Caco-2 (cell line): ENCODE results near the gene TPO. TPM values are rescaled to one million over a fixed set of nuclear protein-coding genes. Genes with fewer than 3 reads are reported as not detected.

Experiments
- BruUV-seq: library from RNA; stranded (reverse); fragments of 400-500 nt; replicated peaks from 2 replicates; lab custom pipeline; 2021; lab: Mats Ljungman, UMichigan
- CTCF ChIA-PET: fragments of 300-600 bp; sonication (Branson Sonifier 250); formaldehyde crosslinking; loops from one replicate; lab custom pipeline; 2022; ENCODE audit warnings: antibody characterized with exemption; lab: Charles Lee
- POLR2A ChIA-PET: fragments of 300-600 bp; sonication (Branson Sonifier 250); formaldehyde crosslinking; loops from one replicate; lab custom pipeline; 2022; ENCODE audit warnings: antibody characterized with exemption; lab: Charles Lee
- DNase-seq, 2 experiments: peaks; one replicate each; pipeline versions ENCODE4 v3.0.0 to v3.0.0-alpha.2; 2020 to 2022
- H3K27me3 ChIP-seq: replicated peaks from 2 replicates; pipeline ENCODE4 v1.6.0; 2011; ENCODE audit warnings: low read length; ENCODE audit not compliant: control insufficient read depth, insufficient read depth
- H3K36me3 ChIP-seq: 2 replicates; pipeline ENCODE4 v1.5.1; 2011; ENCODE audit warnings: low read length; ENCODE audit not compliant: control insufficient read depth, insufficient read depth
- H3K4me1 ChIP-seq: fragments of 250-450 bp; sonication (Bioruptor Pico); 2 replicates; pipeline ENCODE4 v1.5.1; 2020; ENCODE audit warnings: mild to moderate bottlenecking
- H3K4me3 ChIP-seq: 2 replicates; pipeline ENCODE4 v1.5.1; 2011; ENCODE audit warnings: low read depth, mild to moderate bottlenecking, control low read depth, low read length
- H3K9me3 ChIP-seq: fragments of 250-450 bp; sonication (Bioruptor Pico); 2 replicates; pipeline ENCODE4 v1.5.1; 2020; ENCODE audit warnings: mild to moderate bottlenecking, moderate library complexity
- H3K27ac Mint-ChIP-seq: one replicate; pipeline ENCODE4 v1.8.0; 2022; ENCODE audit warnings: mixed read lengths; ENCODE audit not compliant: unreplicated experiment
- H3K27me3 Mint-ChIP-seq: one replicate; pipeline ENCODE4 v1.8.0; 2022; ENCODE audit warnings: mixed read lengths; ENCODE audit not compliant: insufficient read depth, unreplicated experiment
- H3K36me3 Mint-ChIP-seq: one replicate; pipeline ENCODE4 v1.8.0; 2022; ENCODE audit warnings: mild to moderate bottlenecking, mixed read lengths; ENCODE audit not compliant: insufficient read depth, unreplicated experiment
- H3K4me1 Mint-ChIP-seq: one replicate; pipeline ENCODE4 v1.8.0; 2022; ENCODE audit warnings: low read depth, mixed read lengths; ENCODE audit not compliant: unreplicated experiment
- H3K4me3 Mint-ChIP-seq: one replicate; pipeline ENCODE4 v1.8.0; 2022; ENCODE audit warnings: mild to moderate bottlenecking, moderate library complexity, mixed read lengths; ENCODE audit not compliant: unreplicated experiment
- H3K9me3 Mint-ChIP-seq: one replicate; pipeline ENCODE4 v1.8.0; 2022; ENCODE audit warnings: mixed read lengths; ENCODE audit not compliant: unreplicated experiment
- CTCF ChIP-seq, 2 experiments: fragments of 200-600 bp in 1 of 2; IDR thresholded peaks; 1 replicate in 1 of 2; 2 replicates in 1 of 2; pipeline versions ENCODE4 v1.5.1 to v1.8.0; 2011 to 2022; ENCODE audit warnings: antibody characterized with exemption in 1 of 2, control low read depth in 1 of 2, inconsistent platforms in 1 of 2, low read depth in 1 of 2, low read length in 1 of 2, mild to moderate bottlenecking in 1 of 2, moderate library complexity in 1 of 2; ENCODE audit not compliant: insufficient read depth in 1 of 2, severe bottlenecking in 1 of 2, unreplicated experiment in 1 of 2
- intact Hi-C: fragments of 100-400 bp; cut with micrococcal nuclease; formaldehyde crosslinking; loops from one replicate; pipeline ENCODE4 v1.10.0; 2022; ENCODE audit not compliant: unreplicated experiment
- total RNA-seq: library from RNA; stranded (reverse); gene quantifications from 2 replicates; pipeline ENCODE4 v1.2.3, GENCODE V29; 2022

Gene TPO
- total RNA-seq, 1 experiment from 2014 or later: not detected

DNA sequence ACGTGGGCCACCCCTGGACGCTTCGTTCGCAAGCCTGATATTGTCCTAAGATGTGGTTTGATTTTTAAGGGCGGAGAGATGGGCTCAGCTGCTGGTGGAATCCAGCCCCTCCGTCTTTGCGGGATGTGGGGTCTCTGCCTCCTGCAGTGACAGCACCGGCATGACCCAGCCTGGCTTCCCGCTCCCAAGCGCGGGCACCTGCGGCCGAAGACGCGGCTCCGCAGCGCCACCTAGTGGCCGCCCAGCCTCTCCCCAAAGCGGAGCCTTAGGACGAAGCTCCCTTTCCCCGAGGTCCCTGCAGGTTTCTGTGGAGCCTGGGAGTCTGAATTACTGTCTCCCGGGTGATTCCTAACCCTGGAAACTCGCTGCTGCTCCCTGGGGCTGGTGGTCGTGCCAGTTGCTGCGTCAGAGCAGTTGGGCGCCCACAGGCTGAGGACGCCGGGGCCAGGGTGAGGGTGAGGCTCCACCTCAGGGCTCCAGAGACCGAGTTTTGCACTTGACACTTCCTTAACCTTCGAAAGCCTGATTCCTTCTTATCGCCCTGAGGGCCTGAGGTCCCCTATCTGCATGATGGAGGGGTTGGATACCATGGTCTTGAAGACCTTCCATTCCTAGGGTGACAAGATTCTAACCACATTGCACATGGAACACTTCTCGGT, 137.5 kb downstream of the TPO start:
- ChIA-PET CTCF (interaction anchor here (0.6 to 1.7 kb wide), 3 partner anchors 11 to 219 kb away, joined by 3 to 5 read pairs (median 4); no protein-coding TSS in a partner anchor), POLR2A (interaction anchor here (0.6 kb wide), 1 partner anchor 127 kb away, joined by 5 read pairs; no protein-coding TSS in a partner anchor)
- Mint-ChIP-seq H3K36me3 (no peaks in the 10 kb centered on the region), H3K4me1 (peaks cover 20% of the 10 kb centered on the region), H3K4me3 (no peak overlapping the region), H3K27ac (no peak overlapping the region), H3K27me3 (no peaks in the 10 kb centered on the region), H3K9me3 (no peaks in the 10 kb centered on the region)
- peak; percentile 77 to 89 for TF ChIP-seq CTCF (IDR thresholded peaks at IDR 0.05; ENCODE audit: insufficient read depth in 1 of 2, low read depth in 1 of 2, low read length in 1 of 2, severe bottlenecking in 1 of 2, unreplicated experiment in 1 of 2)
- Histone ChIP-seq H3K9me3 (no peaks in the 10 kb centered on the region), H3K27me3 (no peaks in the 10 kb centered on the region), H3K4me3 (no peak overlapping the region), H3K36me3 (no peaks in the 10 kb centered on the region), H3K4me1 (peaks cover 42% of the 10 kb centered on the region)
- intact Hi-C loops: no loop called here
- peak in 1 of 2 experiments; percentile 66 for DNase-seq
- no TSS peak for BruUV-seq

DNA sequence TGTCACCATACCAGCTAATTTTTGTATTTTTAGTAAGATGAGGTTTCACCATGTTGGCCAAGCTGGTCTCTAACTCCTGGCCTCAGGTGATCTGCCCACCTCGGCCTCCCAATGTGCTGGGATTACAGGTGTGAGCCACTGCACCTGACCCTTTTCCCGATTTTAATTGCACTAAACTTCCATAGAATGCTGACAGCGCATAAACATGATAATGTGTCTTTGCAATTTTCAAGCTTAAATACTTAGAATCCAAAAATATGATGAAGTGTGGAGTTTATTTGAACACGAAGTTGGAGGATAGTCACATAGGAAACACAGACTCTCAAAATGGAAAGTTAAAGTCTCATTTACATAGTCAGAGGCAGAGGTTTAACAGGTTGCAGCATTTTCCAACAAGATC, 138.6 kb downstream of the TPO start:
- TF ChIP-seq CTCF (IDR thresholded peaks at IDR 0.05; ENCODE audit: insufficient read depth in 1 of 2, low read depth in 1 of 2, low read length in 1 of 2, severe bottlenecking in 1 of 2, unreplicated experiment in 1 of 2): no peak
- Mint-ChIP-seq H3K4me1 (peaks cover 12% of the 10 kb centered on the region), H3K27ac (no peak overlapping the region), H3K9me3 (no peaks in the 10 kb centered on the region), H3K27me3 (no peaks in the 10 kb centered on the region), H3K36me3 (no peaks in the 10 kb centered on the region), H3K4me3 (no peak overlapping the region)
- Histone ChIP-seq H3K27me3 (no peaks in the 10 kb centered on the region), H3K4me3 (no peak overlapping the region), H3K4me1 (peaks cover 42% of the 10 kb centered on the region), H3K9me3 (no peaks in the 10 kb centered on the region), H3K36me3 (no peaks in the 10 kb centered on the region)
- intact Hi-C loops: no loop called here
- no TSS peak for BruUV-seq
- DNase-seq: no peak
- ChIA-PET POLR2A (no interaction called here), CTCF (interaction anchor here (0.6 kb wide), 1 partner anchor 262 kb away, joined by 6 read pairs; no protein-coding TSS in a partner anchor)

GRCh38 chr2:1552611-1553010, 139.3 kb downstream of the TPO start:
- no TSS peak for BruUV-seq

More at GRCh38 chr2:1552611-1553010, 139.3 kb downstream of the TPO start:
- Histone ChIP-seq H3K4me3 (no peak overlapping the region), H3K36me3 (no peaks in the 10 kb centered on the region), H3K27me3 (no peaks in the 10 kb centered on the region), H3K9me3 (no peaks in the 10 kb centered on the region), H3K4me1 (peaks cover 42% of the 10 kb centered on the region)
- no peak for TF ChIP-seq CTCF (IDR thresholded peaks at IDR 0.05; ENCODE audit: insufficient read depth in 1 of 2, low read depth in 1 of 2, low read length in 1 of 2, severe bottlenecking in 1 of 2, unreplicated experiment in 1 of 2)
- Mint-ChIP-seq H3K4me3 (no peak overlapping the region), H3K36me3 (no peaks in the 10 kb centered on the region), H3K4me1 (peaks cover 12% of the 10 kb centered on the region), H3K27ac (peak overlapping the region; percentile 35), H3K9me3 (no peaks in the 10 kb centered on the region), H3K27me3 (no peaks in the 10 kb centered on the region)
- no peak for DNase-seq
- intact Hi-C loops: no loop called here
- ChIA-PET CTCF (no interaction called here), POLR2A (no interaction called here)
